Fibroblast of mammary gland (primary cell): Measurements from ENCODE around the gene ATRN.
"Not testable (repeated sequence)": the region's sequence is repeated elsewhere in the genome, so short reads cannot be mapped to it uniquely, and the experiment has no call there.

Experiments
- DNase-seq: peaks from one replicate; pipeline ENCODE4 v3.0.0-alpha.2; 2010; ENCODE audit warnings: low read depth
- H3K4me3 ChIP-seq: 2 replicates; pipeline ENCODE4 v1.5.1; 2011; ENCODE audit warnings: low read depth, mild to moderate bottlenecking, low read length, moderate library complexity; ENCODE audit not compliant: control insufficient read depth
- CTCF ChIP-seq: conservative IDR thresholded peaks from 2 replicates; pipeline ENCODE4 v1.5.1; 2011; ENCODE audit warnings: low read depth, low read length, inconsistent platforms; ENCODE audit not compliant: control insufficient read depth, insufficient read depth

The ATRN gene

GRCh38 chr20:3514012-3514642 lies 43.3 kb downstream of the ATRN start:
- no peak for DNase-seq
- TF ChIP-seq CTCF = no peak
- no peak overlapping the region for H3K4me3 ChIP-seq

- no peak for TF ChIP-seq CTCF
- no peak for DNase-seq
- H3K4me3 ChIP-seq = no peak overlapping the region
These were observed 44.8 kb downstream of the ATRN start for GRCh38 chr20:3515379-3516170.

- TF ChIP-seq CTCF = no peak
- no peak overlapping the region for H3K4me3 ChIP-seq
- no peak for DNase-seq
These were observed 51.3 kb downstream of the ATRN start for GRCh38 chr20:3521852-3522740.

GRCh38 chr20:3524696-3525095 lies 53.9 kb downstream of the ATRN start:
- not testable (repeated sequence) for H3K4me3 ChIP-seq, DNase-seq

GRCh38 chr20:3532089-3532615 lies 61.3 kb downstream of the ATRN start:
- DNase-seq = no peak
- no peak overlapping the region for H3K4me3 ChIP-seq
- TF ChIP-seq CTCF = no peak

GRCh38 chr20:3537733-3538132 lies 66.9 kb downstream of the ATRN start:
- DNase-seq, H3K4me3 ChIP-seq: not testable (repeated sequence)

GRCh38 chr20:3539311-3540107 lies 68.7 kb downstream of the ATRN start:
- TF ChIP-seq CTCF = no peak
- no peak for DNase-seq
- H3K4me3 ChIP-seq = no peak overlapping the region
